Smooth muscle cell (in vitro differentiated cells): ENCODE results near the gene CEMIP2. TPM values are rescaled to one million over a fixed set of nuclear protein-coding genes. Genes with fewer than 3 reads are reported as not detected.

ENCODE experiments used
- DNase-seq: peaks from one replicate; lab custom pipeline; 2025; ENCODE audit not compliant: unreplicated experiment; lab: John Stamatoyannopoulos, UW
- H2AFZ ChIP-seq: fragments of 200-600 bp; sonication (generic); 2 replicates; pipeline ENCODE4 v1.6.0; 2016; ENCODE audit warnings: antibody characterized with exemption, low read depth, mild to moderate bottlenecking
- H3F3A ChIP-seq: fragments of 200-600 bp; sonication (generic); 2 replicates; pipeline ENCODE4 v1.6.0; 2017; ENCODE audit warnings: antibody characterized with exemption, low read depth
- H3K27ac ChIP-seq: fragments of 200-600 bp; sonication (generic); 2 replicates; pipeline ENCODE4 v1.5.1; 2016; ENCODE audit warnings: low read depth, mild to moderate bottlenecking
- H3K27me3 ChIP-seq: fragments of 200-600 bp; sonication (generic); 2 replicates; pipeline ENCODE4 v1.6.1; 2016; ENCODE audit warnings: low read depth, mild to moderate bottlenecking
- H3K36me3 ChIP-seq: fragments of 200-600 bp; sonication (generic); 2 replicates; pipeline ENCODE4 v1.5.1; 2016; ENCODE audit warnings: low read depth
- H3K4me1 ChIP-seq: fragments of 200-600 bp; sonication (generic); 2 replicates; pipeline ENCODE4 v1.5.1; 2016; ENCODE audit warnings: low read depth
- H3K4me2 ChIP-seq: fragments of 200-600 bp; sonication (generic); 2 replicates; pipeline ENCODE4 v1.6.0; 2016; ENCODE audit warnings: mild to moderate bottlenecking
- H3K4me3 ChIP-seq: fragments of 200-600 bp; sonication (generic); 2 replicates; pipeline ENCODE4 v1.5.1; 2016; ENCODE audit warnings: mild to moderate bottlenecking
- H3K79me2 ChIP-seq: fragments of 200-600 bp; sonication (generic); 2 replicates; pipeline ENCODE4 v1.6.0; 2016; ENCODE audit warnings: low read depth, mild to moderate bottlenecking
- H3K9ac ChIP-seq: fragments of 200-600 bp; sonication (generic); 2 replicates; pipeline ENCODE4 v1.6.0; 2016; ENCODE audit warnings: low read depth
- H3K9me3 ChIP-seq: fragments of 200-600 bp; sonication (generic); replicated peaks from 2 replicates; pipeline ENCODE4 v1.5.1; 2016; ENCODE audit warnings: low read depth
- H4K20me1 ChIP-seq: fragments of 200-600 bp; sonication (generic); 2 replicates; pipeline ENCODE4 v1.6.0; 2016; ENCODE audit warnings: low read depth
- WGBS: methylation state at CpG from one replicate; pipeline ENCODE4 v1.1.7; 2016; ENCODE audit warnings: low lambda C conversion rate; 5-methylcytosine and 5-hydroxymethylcytosine counted together
- polyA plus RNA-seq: library from polyadenylated mRNA; unstranded; fragments of >200 nt; fragmentation: Nextera tagmentation; extraction: Ambion mirVana; gene quantifications from 2 replicates; pipeline ENCODE4 v1.2.1, GENCODE V29; 2016
- total RNA-seq: library from RNA; depleted of rRNA; stranded (reverse); fragments of >200 nt; gene quantifications from 2 replicates; pipeline ENCODE4 v1.2.3, GENCODE V29; 2014
- TF ChIP-seq, protein P1 (sequence below): fragments of 200-600 bp; sonication (generic); IDR thresholded peaks from 2 replicates; pipeline ENCODE4 v1.5.1; 2017; ENCODE audit warnings: borderline replicate concordance, mild to moderate bottlenecking, antibody characterized with exemption; ENCODE audit not compliant: insufficient read depth, poor library complexity, severe bottlenecking

CEMIP2 gene, protein sequence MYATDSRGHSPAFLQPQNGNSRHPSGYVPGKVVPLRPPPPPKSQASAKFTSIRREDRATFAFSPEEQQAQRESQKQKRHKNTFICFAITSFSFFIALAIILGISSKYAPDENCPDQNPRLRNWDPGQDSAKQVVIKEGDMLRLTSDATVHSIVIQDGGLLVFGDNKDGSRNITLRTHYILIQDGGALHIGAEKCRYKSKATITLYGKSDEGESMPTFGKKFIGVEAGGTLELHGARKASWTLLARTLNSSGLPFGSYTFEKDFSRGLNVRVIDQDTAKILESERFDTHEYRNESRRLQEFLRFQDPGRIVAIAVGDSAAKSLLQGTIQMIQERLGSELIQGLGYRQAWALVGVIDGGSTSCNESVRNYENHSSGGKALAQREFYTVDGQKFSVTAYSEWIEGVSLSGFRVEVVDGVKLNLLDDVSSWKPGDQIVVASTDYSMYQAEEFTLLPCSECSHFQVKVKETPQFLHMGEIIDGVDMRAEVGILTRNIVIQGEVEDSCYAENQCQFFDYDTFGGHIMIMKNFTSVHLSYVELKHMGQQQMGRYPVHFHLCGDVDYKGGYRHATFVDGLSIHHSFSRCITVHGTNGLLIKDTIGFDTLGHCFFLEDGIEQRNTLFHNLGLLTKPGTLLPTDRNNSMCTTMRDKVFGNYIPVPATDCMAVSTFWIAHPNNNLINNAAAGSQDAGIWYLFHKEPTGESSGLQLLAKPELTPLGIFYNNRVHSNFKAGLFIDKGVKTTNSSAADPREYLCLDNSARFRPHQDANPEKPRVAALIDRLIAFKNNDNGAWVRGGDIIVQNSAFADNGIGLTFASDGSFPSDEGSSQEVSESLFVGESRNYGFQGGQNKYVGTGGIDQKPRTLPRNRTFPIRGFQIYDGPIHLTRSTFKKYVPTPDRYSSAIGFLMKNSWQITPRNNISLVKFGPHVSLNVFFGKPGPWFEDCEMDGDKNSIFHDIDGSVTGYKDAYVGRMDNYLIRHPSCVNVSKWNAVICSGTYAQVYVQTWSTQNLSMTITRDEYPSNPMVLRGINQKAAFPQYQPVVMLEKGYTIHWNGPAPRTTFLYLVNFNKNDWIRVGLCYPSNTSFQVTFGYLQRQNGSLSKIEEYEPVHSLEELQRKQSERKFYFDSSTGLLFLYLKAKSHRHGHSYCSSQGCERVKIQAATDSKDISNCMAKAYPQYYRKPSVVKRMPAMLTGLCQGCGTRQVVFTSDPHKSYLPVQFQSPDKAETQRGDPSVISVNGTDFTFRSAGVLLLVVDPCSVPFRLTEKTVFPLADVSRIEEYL (N-terminal part only)
- 103 and 105 TPM in 2 replicates for total RNA-seq
- polyA plus RNA-seq: 46.1 and 70.3 TPM in 2 replicates

DNA sequence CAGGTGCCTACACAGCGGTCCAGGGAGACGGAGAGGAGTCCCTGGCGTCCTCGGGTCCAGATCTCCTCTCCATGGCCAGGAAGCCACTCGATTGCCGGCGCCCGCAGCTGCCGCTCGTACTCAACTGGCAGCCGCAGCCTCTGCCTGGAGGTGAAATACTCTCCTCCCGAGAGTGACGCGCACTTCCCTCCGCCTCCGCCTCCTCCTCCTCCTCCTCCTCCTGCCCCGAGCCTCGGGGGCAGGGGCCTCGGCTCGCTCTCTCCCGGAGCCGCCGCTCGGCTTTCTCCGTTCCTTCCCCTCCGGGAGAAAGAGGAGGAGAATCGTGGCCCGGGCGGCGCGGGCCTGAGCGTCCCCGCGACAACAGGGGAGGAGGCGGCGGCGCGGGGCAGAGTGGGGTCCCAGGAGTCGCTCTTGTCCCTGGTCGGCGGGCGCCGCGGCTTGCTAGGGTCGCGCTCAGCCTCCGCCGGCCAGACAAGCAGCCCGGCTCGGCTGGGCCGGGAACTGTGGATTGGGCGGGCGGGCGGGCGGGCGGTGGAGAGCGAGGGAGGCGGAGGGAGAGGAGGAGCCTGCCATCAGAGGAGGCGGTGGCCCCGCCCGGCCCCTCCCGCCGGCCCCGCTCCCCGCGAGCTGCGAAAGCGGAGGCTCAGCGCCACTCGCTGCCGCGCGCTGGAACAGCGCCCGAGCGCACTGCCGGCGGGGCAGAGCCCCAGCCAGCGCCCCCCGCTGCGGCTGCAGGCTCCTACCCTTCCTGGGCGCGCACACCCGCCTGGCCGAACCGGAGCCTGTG is at the start of gene CEMIP2:
TSS of gene CEMIP2 (minus strand) at position 126 of the 787 bp plus-strand sequence. CDS start 18,140 bp downstream, outside the sequence.
- peak within 1 kb of the TSS; percentile 98 for H3K4me3 ChIP-seq
- under 1% methylated on average over 52 of the region's 86 CpGs for WGBS

DNA sequence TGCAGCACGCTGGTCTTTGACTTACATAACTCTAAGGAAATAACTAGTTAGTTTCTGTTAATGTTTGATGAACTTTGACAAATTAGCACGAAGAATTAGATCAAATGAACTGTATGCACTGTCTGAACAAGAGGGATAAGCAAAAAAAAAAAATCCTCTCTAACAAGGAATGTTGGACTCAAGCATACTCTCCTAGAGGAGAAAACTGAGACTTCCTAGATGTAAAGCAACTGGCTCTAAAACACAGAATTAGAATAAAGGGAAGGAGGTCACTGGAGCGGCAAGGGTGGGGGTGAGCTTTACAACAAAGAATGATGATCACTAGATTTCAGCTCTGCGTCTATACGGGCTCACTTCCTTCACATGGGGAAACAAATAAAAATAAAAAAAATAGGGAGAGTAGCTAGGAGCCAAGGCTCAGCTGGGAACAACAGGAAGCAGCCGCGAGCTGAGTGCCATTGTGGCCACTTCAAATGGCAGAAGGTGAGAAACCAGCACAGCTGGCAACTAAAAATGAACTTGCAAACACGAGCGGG is 48.7 kb upstream of the CEMIP2 start:
- H3K27me3 ChIP-seq: no peaks in the 10 kb centered on the region
- H3K27ac ChIP-seq: no peak overlapping the region
- 87% methylated on average over 9 of the region's 9 CpGs for WGBS
- no peaks in the 10 kb centered on the region for H4K20me1 ChIP-seq
- H3K9me3 ChIP-seq: no peaks in the 10 kb centered on the region
- no peaks in the 10 kb centered on the region for H3K4me1 ChIP-seq
- H3F3A ChIP-seq: no peaks in the 10 kb centered on the region
- no peak overlapping the region for H3K4me2 ChIP-seq
- no peak overlapping the region for H2AFZ ChIP-seq
- no peak overlapping the region for H3K4me3 ChIP-seq
- no peak overlapping the region for H3K9ac ChIP-seq
- H3K36me3 ChIP-seq: no peaks in the 10 kb centered on the region
- DNase-seq: no peak
- H3K79me2 ChIP-seq: no peaks in the 10 kb centered on the region
- TF ChIP-seq, protein P1, sequence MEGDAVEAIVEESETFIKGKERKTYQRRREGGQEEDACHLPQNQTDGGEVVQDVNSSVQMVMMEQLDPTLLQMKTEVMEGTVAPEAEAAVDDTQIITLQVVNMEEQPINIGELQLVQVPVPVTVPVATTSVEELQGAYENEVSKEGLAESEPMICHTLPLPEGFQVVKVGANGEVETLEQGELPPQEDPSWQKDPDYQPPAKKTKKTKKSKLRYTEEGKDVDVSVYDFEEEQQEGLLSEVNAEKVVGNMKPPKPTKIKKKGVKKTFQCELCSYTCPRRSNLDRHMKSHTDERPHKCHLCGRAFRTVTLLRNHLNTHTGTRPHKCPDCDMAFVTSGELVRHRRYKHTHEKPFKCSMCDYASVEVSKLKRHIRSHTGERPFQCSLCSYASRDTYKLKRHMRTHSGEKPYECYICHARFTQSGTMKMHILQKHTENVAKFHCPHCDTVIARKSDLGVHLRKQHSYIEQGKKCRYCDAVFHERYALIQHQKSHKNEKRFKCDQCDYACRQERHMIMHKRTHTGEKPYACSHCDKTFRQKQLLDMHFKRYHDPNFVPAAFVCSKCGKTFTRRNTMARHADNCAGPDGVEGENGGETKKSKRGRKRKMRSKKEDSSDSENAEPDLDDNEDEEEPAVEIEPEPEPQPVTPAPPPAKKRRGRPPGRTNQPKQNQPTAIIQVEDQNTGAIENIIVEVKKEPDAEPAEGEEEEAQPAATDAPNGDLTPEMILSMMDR: no peak

More for the DNA sequence above, at the start of gene CEMIP2:
- Histone ChIP-seq H3K27ac (peak within 1 kb of the TSS; percentile 98), H3K4me2 (peak within 1 kb of the TSS; percentile 100), H3F3A (peaks cover 13% of the 10 kb centered on the region), H3K9me3 (no peaks in the 10 kb centered on the region), H3K79me2 (peaks cover 48% of the 10 kb centered on the region), H3K36me3 (no peaks in the 10 kb centered on the region), H2AFZ (peak within 1 kb of the TSS; percentile 96), H3K4me1 (peaks cover 29% of the 10 kb centered on the region), H4K20me1 (peaks cover 43% of the 10 kb centered on the region), H3K9ac (peak within 1 kb of the TSS; percentile 98), H3K27me3 (no peaks in the 10 kb centered on the region)
- DNase-seq: peak; percentile 93
- TF ChIP-seq, protein P1: peak; percentile 41

DNA sequence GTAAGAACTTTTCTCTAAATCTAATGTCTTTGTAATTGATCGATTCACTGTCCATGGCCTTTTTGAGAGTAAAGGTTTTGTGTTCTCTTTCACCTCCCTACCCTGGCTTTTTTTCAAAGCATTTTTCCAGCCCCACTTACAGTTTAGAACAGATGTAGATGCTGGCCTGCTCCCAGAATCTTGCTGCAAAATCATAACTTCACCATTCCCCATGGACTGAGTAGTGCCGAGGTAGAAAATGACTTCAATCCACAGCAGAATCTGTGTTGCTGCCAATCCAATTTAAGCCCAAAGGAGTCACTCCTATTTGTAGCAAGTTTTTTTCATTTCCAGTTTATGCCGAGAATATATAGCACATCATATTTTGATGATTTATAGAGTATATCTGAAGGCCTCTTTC is 46.5 kb upstream of the CEMIP2 start:
- no peaks in the 10 kb centered on the region for H3K36me3 ChIP-seq
- no peak overlapping the region for H3K4me2 ChIP-seq
- no peaks in the 10 kb centered on the region for H3K9me3 ChIP-seq
- H3K27me3 ChIP-seq: no peaks in the 10 kb centered on the region
- no peak overlapping the region for H3K4me3 ChIP-seq
- H3K79me2 ChIP-seq: no peaks in the 10 kb centered on the region
- H3K4me1 ChIP-seq: no peaks in the 10 kb centered on the region
- H3K27ac ChIP-seq: no peak overlapping the region
- H4K20me1 ChIP-seq: no peaks in the 10 kb centered on the region
- H2AFZ ChIP-seq: no peak overlapping the region
- H3K9ac ChIP-seq: no peak overlapping the region
- 98% methylated on average over 3 of the region's 3 CpGs for WGBS
- DNase-seq: no peak
- TF ChIP-seq, protein P1: no peak
- no peaks in the 10 kb centered on the region for H3F3A ChIP-seq
